ENCODE data around the gene FAM161A.
"Not testable (repeated sequence)": the region's sequence is repeated elsewhere in the genome, so short reads cannot be mapped to it uniquely, and the experiment has no call there.

The FAM161A gene

DNA sequence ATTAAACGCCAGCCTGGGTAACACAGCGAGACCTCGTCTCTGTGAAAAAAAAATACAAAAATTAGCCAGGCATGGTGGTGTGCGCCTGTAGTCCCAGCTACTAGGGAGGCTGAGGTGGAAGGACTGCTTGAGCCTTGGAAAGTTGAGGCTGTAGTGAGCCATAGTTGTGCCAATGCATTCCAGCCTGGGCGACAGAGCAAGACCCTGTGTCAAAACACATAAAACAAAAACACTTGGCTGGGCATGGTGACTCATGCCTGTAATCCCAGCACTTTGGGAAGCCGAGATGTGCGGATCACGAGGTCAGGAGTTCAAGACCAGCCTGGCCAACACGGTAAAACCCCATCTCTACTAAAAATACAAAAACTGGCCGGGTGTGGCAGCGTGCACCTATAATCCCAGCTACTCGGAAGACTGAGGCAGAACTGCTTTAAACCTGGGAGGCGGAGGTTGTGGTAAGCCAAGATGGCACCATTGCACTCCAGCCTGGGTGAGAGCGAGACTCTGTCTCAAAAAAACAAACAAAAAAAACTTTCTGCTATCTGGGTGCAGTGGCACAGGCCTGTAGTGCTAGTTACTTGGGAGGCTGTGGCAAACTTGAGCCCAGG lies 12.7 kb upstream of the FAM161A start:
- H3K36me3 ChIP-seq (ENCODE audit: control insufficient read depth, low read depth, low read length), result peaks cover 53% of the 10 kb centered on the region
- H3K4me1 ChIP-seq (ENCODE audit: control insufficient read depth, low read depth, low read length); H3K27ac ChIP-seq (ENCODE audit: low read length); H3K9ac ChIP-seq (ENCODE audit: low read length); H3K9me3 ChIP-seq (ENCODE audit: control insufficient read depth, low read depth, low read length); H3K4me3 ChIP-seq (ENCODE audit: low read length); H3K27me3 ChIP-seq (ENCODE audit: control insufficient read depth, insufficient read depth, low read length): not testable (repeated sequence)

DNA sequence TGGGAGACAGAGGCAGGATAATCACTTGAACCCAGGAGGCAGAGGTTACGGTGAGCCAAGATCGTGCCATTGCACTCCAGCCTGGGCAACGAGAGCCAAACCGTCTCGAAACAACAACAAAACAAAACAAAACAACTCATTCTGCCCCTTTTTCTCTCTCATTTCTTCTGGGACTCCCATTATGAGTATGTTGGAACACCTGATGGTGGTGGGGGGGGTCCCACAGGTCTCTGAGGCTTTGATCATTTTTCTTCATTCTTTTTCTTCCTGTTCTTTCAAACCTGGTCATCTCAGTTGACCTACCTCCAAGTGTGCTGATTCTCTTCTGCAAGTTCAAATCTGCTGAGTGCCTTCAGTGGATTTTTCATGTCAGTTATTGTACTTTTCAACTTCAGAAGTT lies 8.2 kb upstream of the FAM161A start:
- Histone ChIP-seq H3K9me3 (ENCODE audit: control insufficient read depth, low read depth, low read length) (no peaks in the 10 kb centered on the region), H3K36me3 (ENCODE audit: control insufficient read depth, low read depth, low read length) (peaks cover 14% of the 10 kb centered on the region)

GRCh38 chr2:61857224-61857623 lies 3.4 kb upstream of the FAM161A start:
- H3K27me3 ChIP-seq (ENCODE audit: control insufficient read depth, insufficient read depth, low read length), result no peaks in the 10 kb centered on the region
- no peaks in the 10 kb centered on the region for H3K4me1 ChIP-seq (ENCODE audit: control insufficient read depth, low read depth, low read length)
- H3K9ac ChIP-seq (ENCODE audit: low read length), result no peak overlapping the region
- no peaks in the 10 kb centered on the region for H3K36me3 ChIP-seq (ENCODE audit: control insufficient read depth, low read depth, low read length)
- no peak overlapping the region for H3K27ac ChIP-seq (ENCODE audit: low read length)
- H3K9me3 ChIP-seq (ENCODE audit: control insufficient read depth, low read depth, low read length), result no peaks in the 10 kb centered on the region
- no peak overlapping the region for H3K4me3 ChIP-seq (ENCODE audit: low read length)

More for the DNA sequence above, 8.2 kb upstream of the FAM161A start:
- H3K4me3 ChIP-seq (ENCODE audit: low read length), result no peak overlapping the region
- no peaks in the 10 kb centered on the region for H3K27me3 ChIP-seq (ENCODE audit: control insufficient read depth, insufficient read depth, low read length)
- H3K4me1 ChIP-seq (ENCODE audit: control insufficient read depth, low read depth, low read length), result no peaks in the 10 kb centered on the region
- H3K27ac ChIP-seq (ENCODE audit: low read length), result no peak overlapping the region
- H3K9ac ChIP-seq (ENCODE audit: low read length), result no peak overlapping the region

GRCh38 chr2:61855318-61855613 lies 1.4 kb upstream of the FAM161A start:
- Histone ChIP-seq H3K4me3 (ENCODE audit: low read length) (peak overlapping the region; percentile 98), H3K27me3 (ENCODE audit: control insufficient read depth, insufficient read depth, low read length) (no peaks in the 10 kb centered on the region), H3K36me3 (ENCODE audit: control insufficient read depth, low read depth, low read length) (no peaks in the 10 kb centered on the region), H3K9me3 (ENCODE audit: control insufficient read depth, low read depth, low read length) (no peaks in the 10 kb centered on the region), H3K27ac (ENCODE audit: low read length) (no peak overlapping the region), H3K9ac (ENCODE audit: low read length) (peak overlapping the region; percentile 77), H3K4me1 (ENCODE audit: control insufficient read depth, low read depth, low read length) (no peaks in the 10 kb centered on the region)

DNA sequence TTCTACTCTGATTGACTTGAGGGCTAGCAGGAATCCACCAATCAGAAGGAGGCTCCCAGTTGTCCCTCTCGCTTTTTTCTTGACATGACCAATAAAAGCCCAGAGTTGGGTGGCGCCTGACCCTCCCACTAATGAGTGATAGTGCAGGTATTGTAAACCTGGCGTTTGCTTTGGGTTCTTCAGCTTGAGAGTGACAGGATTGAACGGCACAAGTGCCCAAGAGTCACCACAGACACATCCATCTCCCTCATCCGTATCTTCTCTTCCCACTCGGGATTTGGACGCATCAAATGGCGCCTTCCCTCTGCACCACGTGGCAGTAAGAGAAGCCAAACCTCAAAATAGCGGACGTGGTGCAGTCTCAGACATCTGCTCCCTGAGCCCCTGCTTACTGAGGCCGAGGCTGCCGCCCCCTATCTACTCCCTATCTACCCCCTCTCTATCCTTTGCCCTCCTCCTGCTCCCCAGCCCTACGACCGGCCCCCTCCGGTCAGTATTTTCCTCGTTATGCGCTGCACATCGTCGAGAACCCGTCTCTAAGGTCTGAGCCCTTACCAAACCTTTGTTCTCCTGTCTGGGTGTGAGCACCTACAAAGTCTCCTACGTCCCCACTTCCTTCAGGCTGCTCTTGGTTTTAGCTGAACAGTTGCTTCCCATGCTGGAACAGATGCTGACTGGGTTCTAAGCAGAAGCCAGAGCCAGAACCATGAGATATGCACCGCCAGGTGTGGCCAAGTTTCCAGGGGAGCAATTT lies 881 bp upstream of the FAM161A start:
- H3K9ac ChIP-seq (ENCODE audit: low read length), result peak overlapping the region; percentile 77
- H3K36me3 ChIP-seq (ENCODE audit: control insufficient read depth, low read depth, low read length), result no peaks in the 10 kb centered on the region
- peak overlapping the region; percentile 33 for H3K27ac ChIP-seq (ENCODE audit: low read length)
- peak overlapping the region; percentile 98 for H3K4me3 ChIP-seq (ENCODE audit: low read length)
- no peaks in the 10 kb centered on the region for H3K4me1 ChIP-seq (ENCODE audit: control insufficient read depth, low read depth, low read length)
- H3K27me3 ChIP-seq (ENCODE audit: control insufficient read depth, insufficient read depth, low read length), result no peaks in the 10 kb centered on the region
- no peaks in the 10 kb centered on the region for H3K9me3 ChIP-seq (ENCODE audit: control insufficient read depth, low read depth, low read length)

- H3K36me3 ChIP-seq (ENCODE audit: control insufficient read depth, low read depth, low read length), result no peaks in the 10 kb centered on the region
- peak overlapping the region; percentile 98 for H3K4me3 ChIP-seq (ENCODE audit: low read length)
- no peaks in the 10 kb centered on the region for H3K27me3 ChIP-seq (ENCODE audit: control insufficient read depth, insufficient read depth, low read length)
- no peak overlapping the region for H3K27ac ChIP-seq (ENCODE audit: low read length)
- H3K9ac ChIP-seq (ENCODE audit: low read length), result peak overlapping the region; percentile 77
- H3K9me3 ChIP-seq (ENCODE audit: control insufficient read depth, low read depth, low read length), result no peaks in the 10 kb centered on the region
- H3K4me1 ChIP-seq (ENCODE audit: control insufficient read depth, low read depth, low read length), result no peaks in the 10 kb centered on the region
Measured at GRCh38 chr2:61853086-61853846, 594 bp downstream of the FAM161A start.

- H3K27me3 ChIP-seq (ENCODE audit: control insufficient read depth, insufficient read depth, low read length); H3K4me3 ChIP-seq (ENCODE audit: low read length); H3K9me3 ChIP-seq (ENCODE audit: control insufficient read depth, low read depth, low read length); H3K9ac ChIP-seq (ENCODE audit: low read length); H3K4me1 ChIP-seq (ENCODE audit: control insufficient read depth, low read depth, low read length); H3K36me3 ChIP-seq (ENCODE audit: control insufficient read depth, low read depth, low read length); H3K27ac ChIP-seq (ENCODE audit: low read length): not testable (repeated sequence)
Measured at GRCh38 chr2:61851270-61851669, 2.6 kb downstream of the FAM161A start.

- Histone ChIP-seq H3K27ac (ENCODE audit: low read length) (no peak overlapping the region), H3K4me1 (ENCODE audit: control insufficient read depth, low read depth, low read length) (no peaks in the 10 kb centered on the region), H3K36me3 (ENCODE audit: control insufficient read depth, low read depth, low read length) (peaks cover 6% of the 10 kb centered on the region), H3K9ac (ENCODE audit: low read length) (no peak overlapping the region), H3K4me3 (ENCODE audit: low read length) (no peak overlapping the region), H3K9me3 (ENCODE audit: control insufficient read depth, low read depth, low read length) (no peaks in the 10 kb centered on the region), H3K27me3 (ENCODE audit: control insufficient read depth, insufficient read depth, low read length) (no peaks in the 10 kb centered on the region)
Measured at GRCh38 chr2:61845320-61845719, 8.5 kb downstream of the FAM161A start.

DNA sequence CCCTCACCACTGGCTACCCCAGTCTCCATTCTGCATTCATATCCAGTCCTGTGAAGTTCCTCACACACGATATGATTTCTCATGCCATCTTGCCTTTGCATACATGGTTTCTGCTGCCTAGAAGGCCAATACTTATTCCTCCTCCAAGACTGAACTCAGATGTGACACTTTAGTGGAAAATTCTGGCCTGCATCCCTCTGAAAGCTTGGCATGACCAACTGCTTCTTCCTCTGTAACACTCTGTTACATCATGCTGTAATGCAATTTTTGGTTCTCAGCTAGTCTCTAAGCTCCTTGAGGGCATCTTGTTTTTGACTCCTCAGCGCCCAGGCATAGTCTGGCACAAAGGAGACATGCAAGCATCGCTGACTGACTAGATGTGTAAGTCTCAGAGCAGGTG lies 12.6 kb downstream of the FAM161A start:
- Histone ChIP-seq H3K4me1 (ENCODE audit: control insufficient read depth, low read depth, low read length) (no peaks in the 10 kb centered on the region), H3K9me3 (ENCODE audit: control insufficient read depth, low read depth, low read length) (no peaks in the 10 kb centered on the region), H3K4me3 (ENCODE audit: low read length) (no peak overlapping the region), H3K27ac (ENCODE audit: low read length) (no peak overlapping the region), H3K27me3 (ENCODE audit: control insufficient read depth, insufficient read depth, low read length) (no peaks in the 10 kb centered on the region), H3K36me3 (ENCODE audit: control insufficient read depth, low read depth, low read length) (peaks cover 14% of the 10 kb centered on the region), H3K9ac (ENCODE audit: low read length) (no peak overlapping the region)

- Histone ChIP-seq H3K4me3 (ENCODE audit: low read length) (no peak overlapping the region), H3K36me3 (ENCODE audit: control insufficient read depth, low read depth, low read length) (peaks cover 8% of the 10 kb centered on the region), H3K27me3 (ENCODE audit: control insufficient read depth, insufficient read depth, low read length) (no peaks in the 10 kb centered on the region), H3K9ac (ENCODE audit: low read length) (no peak overlapping the region), H3K9me3 (ENCODE audit: control insufficient read depth, low read depth, low read length) (no peaks in the 10 kb centered on the region), H3K4me1 (ENCODE audit: control insufficient read depth, low read depth, low read length) (no peaks in the 10 kb centered on the region), H3K27ac (ENCODE audit: low read length) (no peak overlapping the region)
Measured at GRCh38 chr2:61834893-61835292, 19.0 kb downstream of the FAM161A start.

GRCh38 chr2:61833971-61834370 lies 19.9 kb downstream of the FAM161A start:
- H3K9ac ChIP-seq (ENCODE audit: low read length), result no peak overlapping the region
- H3K27me3 ChIP-seq (ENCODE audit: control insufficient read depth, insufficient read depth, low read length), result no peaks in the 10 kb centered on the region
- H3K4me3 ChIP-seq (ENCODE audit: low read length), result no peak overlapping the region
- H3K4me1 ChIP-seq (ENCODE audit: control insufficient read depth, low read depth, low read length), result no peaks in the 10 kb centered on the region
- no peaks in the 10 kb centered on the region for H3K9me3 ChIP-seq (ENCODE audit: control insufficient read depth, low read depth, low read length)
- no peak overlapping the region for H3K27ac ChIP-seq (ENCODE audit: low read length)
- H3K36me3 ChIP-seq (ENCODE audit: control insufficient read depth, low read depth, low read length), result peaks cover 4% of the 10 kb centered on the region

Measured in iPS-18a (cell line).